ENCODE results near the gene KDELR1. TPM values are rescaled to one million over a fixed set of nuclear protein-coding genes. Genes with fewer than 3 reads are reported as not detected.
A peak's percentile ranks its signal among the peaks of the same experiment; 100 is the strongest.

KDELR1 gene
- total RNA-seq, 3 donors from 2014 or later, result 66.2 to 85.0 (median 68.5) TPM

GRCh38 chr19:48355365-48355954, 35.9 kb downstream of the KDELR1 start:
- H3K27me3 ChIP-seq, result no peaks in the 10 kb centered on the region
- intact Hi-C loops (cut with DNase I; ENCODE audit: low total_unique reads), result no loop called here
- no peak overlapping the region for H3K27ac ChIP-seq
- TF ChIP-seq CTCF (IDR thresholded peaks at IDR 0.05) (no peak), POLR2A (IDR thresholded peaks at IDR 0.05) (no peak), POLR2AphosphoS5 (IDR thresholded peaks at IDR 0.05) (no peak)
- no peaks in the 10 kb centered on the region for H3K9me3 ChIP-seq
- no peaks in the 10 kb centered on the region for H3K4me1 ChIP-seq
- no peak for DNase-seq (ENCODE audit: low spot score in 2 of 2)
- no peaks in the 10 kb centered on the region for H3K36me3 ChIP-seq
- no peak overlapping the region for H3K4me3 ChIP-seq

- DNase-seq (ENCODE audit: low spot score in 2 of 2), result no peak
- intact Hi-C loops (cut with DNase I; ENCODE audit: low total_unique reads), result no loop called here
- Histone ChIP-seq H3K9me3 (no peaks in the 10 kb centered on the region), H3K4me1 (no peaks in the 10 kb centered on the region), H3K27ac (no peak overlapping the region), H3K27me3 (no peaks in the 10 kb centered on the region), H3K36me3 (no peaks in the 10 kb centered on the region), H3K4me3 (no peak overlapping the region)
- TF ChIP-seq POLR2A (IDR thresholded peaks at IDR 0.05) (no peak), POLR2AphosphoS5 (IDR thresholded peaks at IDR 0.05) (no peak), CTCF (IDR thresholded peaks at IDR 0.05) (no peak)
Measured at GRCh38 chr19:48354332-48354992, 36.9 kb downstream of the KDELR1 start.

- intact Hi-C loops (cut with DNase I; ENCODE audit: low total_unique reads), result no loop called here
- no peak for DNase-seq (ENCODE audit: low spot score in 2 of 2)
- H3K36me3 ChIP-seq, result no peaks in the 10 kb centered on the region
- H3K4me3 ChIP-seq, result no peak overlapping the region
- H3K27me3 ChIP-seq, result no peaks in the 10 kb centered on the region
- TF ChIP-seq CTCF (IDR thresholded peaks at IDR 0.05), result no peak
- no peak for TF ChIP-seq POLR2AphosphoS5 (IDR thresholded peaks at IDR 0.05)
- no peak for TF ChIP-seq POLR2A (IDR thresholded peaks at IDR 0.05)
- no peaks in the 10 kb centered on the region for H3K4me1 ChIP-seq
- no peak overlapping the region for H3K27ac ChIP-seq
- no peaks in the 10 kb centered on the region for H3K9me3 ChIP-seq
Measured at GRCh38 chr19:48353677-48354076, 37.7 kb downstream of the KDELR1 start.

- DNase-seq (ENCODE audit: low spot score in 2 of 2), result peak in 1 of 2 donors; percentile 78
- H3K27me3 ChIP-seq, result no peaks in the 10 kb centered on the region
Measured at GRCh38 chr19:48351341-48351752, 40.0 kb downstream of the KDELR1 start.

More at GRCh38 chr19:48351341-48351752, 40.0 kb downstream of the KDELR1 start:
- TF ChIP-seq POLR2A (IDR thresholded peaks at IDR 0.05) (no peak), CTCF (IDR thresholded peaks at IDR 0.05) (peak; percentile 10 to 58 (median 57))
- no peaks in the 10 kb centered on the region for H3K9me3 ChIP-seq
- intact Hi-C loops (cut with DNase I; ENCODE audit: low total_unique reads), result no loop called here
- H3K4me3 ChIP-seq, result no peak overlapping the region
- H3K27ac ChIP-seq, result no peak overlapping the region
- H3K4me1 ChIP-seq, result no peaks in the 10 kb centered on the region
- H3K36me3 ChIP-seq, result no peaks in the 10 kb centered on the region

All from breast epithelium (tissue), 4 donors.